Measurements from ENCODE around the gene KLF16. TPM values are rescaled to one million over a fixed set of nuclear protein-coding genes. Genes with fewer than 3 reads are reported as not detected.

Gene KLF16
- total and polyA plus RNA-seq, 9 of the 15 experiments (the other 6 are each of a cell fraction or from before 2014, with no cell fraction given), result 0.04 to 60.4 (median 6.8) TPM

DNA sequence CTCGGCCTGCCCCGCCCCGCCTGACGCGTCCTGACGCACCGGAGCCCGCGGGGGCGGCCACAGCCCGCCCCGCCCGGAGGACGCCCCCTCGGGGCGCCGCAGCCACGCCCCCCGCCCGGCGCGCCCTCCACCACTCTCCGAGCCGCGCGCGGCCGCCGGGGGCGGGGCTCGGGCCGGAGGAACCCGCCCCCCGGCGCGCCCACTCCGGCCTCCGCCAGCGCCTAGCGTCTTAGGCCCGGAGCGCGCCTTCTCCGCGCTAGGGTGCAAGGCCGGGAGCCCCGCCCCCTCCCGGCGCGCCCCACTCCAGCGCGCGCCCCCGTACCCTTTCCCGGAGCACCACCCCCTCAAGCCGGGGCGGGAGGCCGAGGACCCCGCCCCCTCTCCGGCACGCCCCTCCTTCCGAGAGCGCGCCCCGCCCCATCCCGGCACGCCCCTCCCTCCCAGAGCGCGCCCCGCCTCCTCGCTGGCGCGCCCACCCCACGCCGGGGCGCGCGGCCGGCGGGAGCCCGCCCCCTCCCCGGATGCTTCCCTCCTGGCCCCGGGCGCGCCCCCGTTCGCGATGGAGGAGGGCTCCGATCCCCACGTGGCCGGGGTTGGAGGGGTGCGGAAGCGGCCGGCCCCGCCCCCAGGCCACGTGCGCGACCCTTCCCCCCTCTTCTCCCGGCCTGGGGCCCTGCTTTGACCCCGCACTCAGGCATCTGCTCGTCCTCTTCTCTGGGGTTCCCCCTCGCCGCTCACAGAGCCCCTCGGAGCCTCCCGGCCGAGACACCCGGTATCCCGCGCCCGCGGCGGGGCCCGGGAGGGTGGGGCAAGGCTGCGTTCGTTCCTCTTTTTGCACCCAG is 480 bp upstream of the KLF16 start (continued):
- TF ChIP-seq MAZ (CRISPR knock-in tag; conservative IDR thresholded peaks at IDR 0.05 in 1 of 2, IDR thresholded peaks at IDR 0.05 in 1 of 2) (peak in 1 of 2 experiments; percentile 91; a peak in 2 of 4 replicates), VEZF1 (CRISPR knock-in tag; IDR thresholded peaks at IDR 0.05) (peak; percentile 74), L3MBTL2 (IDR thresholded peaks at IDR 0.05) (peak; percentile 78), ZBTB40 (IDR thresholded peaks at IDR 0.05) (no peak; the same call in 1 of the 2 replicates), ZBTB40 (CRISPR knock-in tag; IDR thresholded peaks at IDR 0.05) (no peak), NBN (IDR thresholded peaks at IDR 0.05; ENCODE audit: low read depth) (peak; percentile 83), KLF16 (IDR thresholded peaks at IDR 0.05) (0 out of 2 replicates have a peak, but pooled peaks have one; percentile 21), MXI1 (IDR thresholded peaks at IDR 0.05; ENCODE audit: low read depth, low read length) (peak; percentile 99), CREB3L1 (IDR thresholded peaks at IDR 0.05; ENCODE audit: borderline replicate concordance, low read depth) (peak; percentile 76), TRIM24 (IDR thresholded peaks at IDR 0.05) (peak in 1 of 2 experiments; percentile 36; a peak in 1 of 4 replicates)
- TF ChIP-seq, protein P1, sequence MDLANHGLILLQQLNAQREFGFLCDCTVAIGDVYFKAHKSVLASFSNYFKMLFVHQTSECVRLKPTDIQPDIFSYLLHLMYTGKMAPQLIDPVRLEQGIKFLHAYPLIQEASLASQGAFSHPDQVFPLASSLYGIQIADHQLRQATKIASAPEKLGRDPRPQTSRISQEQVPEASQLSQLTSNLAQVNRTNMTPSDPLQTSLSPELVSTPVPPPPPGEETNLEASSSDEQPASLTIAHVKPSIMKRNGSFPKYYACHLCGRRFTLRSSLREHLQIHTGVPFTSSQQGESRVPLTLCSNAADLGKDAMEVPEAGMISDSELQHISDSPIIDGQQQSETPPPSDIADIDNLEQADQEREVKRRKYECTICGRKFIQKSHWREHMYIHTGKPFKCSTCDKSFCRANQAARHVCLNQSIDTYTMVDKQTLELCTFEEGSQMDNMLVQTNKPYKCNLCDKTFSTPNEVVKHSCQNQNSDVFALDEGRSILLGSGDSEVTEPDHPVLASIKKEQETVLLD (IDR thresholded peaks at IDR 0.05), result 0 out of 2 replicates have a peak, but pooled peaks have one; percentile 34
